B cell (primary cell): ENCODE results near the gene SLC39A11. TPM values are rescaled to one million over a fixed set of nuclear protein-coding genes. Genes with fewer than 3 reads are reported as not detected.

Experiments used
- ATAC-seq: fragments of 200-7000 bp; cut with Tn5 transposase; one replicate; pipeline ENCODE4 v1.10.0; 2021; ENCODE audit warnings: low read depth, mild to moderate bottlenecking, moderate number of reproducible peaks, moderate library complexity
- CTCF ChIA-PET: fragments of 350-600 bp; sonication (Branson Sonifier 250); formaldehyde crosslinking; loops from one replicate; lab custom pipeline; 2021; ENCODE audit warnings: antibody characterized with exemption, inconsistent platforms; lab: Charles Lee
- POLR2A ChIA-PET: fragments of 350-600 bp; sonication (Branson Sonifier 250); formaldehyde crosslinking; loops from one replicate; lab custom pipeline; 2021; ENCODE audit warnings: antibody characterized with exemption; lab: Charles Lee
- DNase-seq: peaks from one replicate; pipeline ENCODE4 v3.0.0; 2013
- H2AFZ ChIP-seq: 2 replicates; pipeline ENCODE4 v1.6.1; 2012; ENCODE audit warnings: mild to moderate bottlenecking, low read depth, low read length; ENCODE audit not compliant: insufficient read depth, poor library complexity, severe bottlenecking
- H3K27ac ChIP-seq, 2 donors: 1 replicate in 1 of 2; 2 replicates in 1 of 2; pipeline ENCODE4 v1.5.1; 2012 to 2013; ENCODE audit warnings: low read length in 2 of 2, mild to moderate bottlenecking in 2 of 2, moderate library complexity in 1 of 2
- H3K27me3 ChIP-seq, 4 experiments: fragments of 200-600 bp in 1 of 4; sonication (generic) in 1 of 4; replicated peaks in 1 of 4; 1 replicate in 2 of 4; 2 replicates in 2 of 4; pipeline versions ENCODE4 v1.6.1 to v1.7.0; 2013 to 2016; ENCODE audit warnings: low read length in 3 of 4, mild to moderate bottlenecking in 2 of 4, mixed read lengths in 1 of 4, moderate library complexity in 1 of 4; ENCODE audit not compliant: insufficient read depth in 4 of 4, control insufficient read depth in 3 of 4; ENCODE audit errors: control extremely low read depth in 1 of 4
- H3K36me3 ChIP-seq, 2 experiments: replicated peaks in 1 of 2; 1 replicate in 1 of 2; 2 replicates in 1 of 2; pipeline versions ENCODE4 v1.6.1 to v1.7.1; 2013; ENCODE audit warnings: low read length in 1 of 2; ENCODE audit not compliant: insufficient read depth in 2 of 2, control insufficient read depth in 1 of 2; ENCODE audit errors: control extremely low read depth in 1 of 2, extremely low read depth in 1 of 2
- H3K4me1 ChIP-seq, 2 donors: fragments of 200-600 bp in 1 of 2; sonication (generic) in 1 of 2; 1 replicate in 1 of 2; 2 replicates in 1 of 2; pipeline versions ENCODE4 v1.5.1 to v1.6.1; 2013 to 2017; ENCODE audit warnings: low read length in 2 of 2; ENCODE audit not compliant: control insufficient read depth in 2 of 2, insufficient read depth in 2 of 2
- H3K4me2 ChIP-seq: replicated peaks from 2 replicates; pipeline ENCODE3; 2012; ENCODE audit warnings: mild to moderate bottlenecking, low read depth, low read length; ENCODE audit not compliant: poor library complexity, severe bottlenecking
- H3K4me3 ChIP-seq, 5 experiments: fragments of 200-600 bp in 1 of 5; sonication (generic) in 1 of 5; 1 replicate in 3 of 5; 2 replicates in 2 of 5; pipeline versions ENCODE4 v1.5.1 to v1.7.0; 2011 to 2016; ENCODE audit warnings: low read length in 4 of 5, mild to moderate bottlenecking in 4 of 5, low read depth in 2 of 5, control low read depth in 1 of 5, moderate library complexity in 1 of 5; ENCODE audit not compliant: insufficient read depth in 1 of 5; ENCODE audit errors: control extremely low read depth in 1 of 5, extremely low read depth in 1 of 5
- H3K79me2 ChIP-seq: fragments of 200-600 bp; sonication (generic); one replicate; pipeline ENCODE4 v1.6.0; 2016; ENCODE audit warnings: low read length; ENCODE audit not compliant: control insufficient read depth, insufficient read depth
- H3K9ac ChIP-seq: fragments of 200-600 bp; sonication (generic); 2 replicates; pipeline ENCODE4 v1.6.1; 2017; ENCODE audit warnings: mild to moderate bottlenecking, low read length, moderate library complexity
- H3K9me3 ChIP-seq, 3 donors: one replicate each; pipeline versions ENCODE4 v1.6.1 to v1.7.1; 2013; ENCODE audit warnings: low read length in 2 of 3; ENCODE audit not compliant: control insufficient read depth in 2 of 3, insufficient read depth in 1 of 3; ENCODE audit errors: control extremely low read depth in 1 of 3
- H4K20me1 ChIP-seq: 2 replicates; pipeline ENCODE4 v1.6.0; 2012; ENCODE audit warnings: mild to moderate bottlenecking, low read length; ENCODE audit not compliant: insufficient read depth, control insufficient read depth, poor library complexity, severe bottlenecking
- H3K27ac Mint-ChIP-seq: one replicate; pipeline ENCODE4 v1.8.0; 2021; ENCODE audit warnings: mixed read lengths
- H3K27me3 Mint-ChIP-seq: one replicate; pipeline ENCODE4 v1.8.0; 2021; ENCODE audit warnings: mixed read lengths
- H3K4me1 Mint-ChIP-seq: one replicate; pipeline ENCODE4 v1.8.0; 2021; ENCODE audit warnings: mixed read lengths
- H3K4me3 Mint-ChIP-seq: one replicate; pipeline ENCODE4 v1.8.0; 2021; ENCODE audit warnings: mixed read lengths
- H3K9me3 Mint-ChIP-seq: one replicate; pipeline ENCODE4 v1.8.0; 2022; ENCODE audit warnings: mixed read lengths; ENCODE audit not compliant: insufficient read depth
- EZH2 ChIP-seq: IDR thresholded peaks from 2 replicates; pipeline ENCODE4 v1.6.1; 2012; ENCODE audit warnings: borderline replicate concordance, low read depth, mild to moderate bottlenecking, moderate library complexity, low read length; ENCODE audit not compliant: insufficient read depth, poor library complexity, severe bottlenecking
- WGBS: methylation state at CpG from one replicate; pipeline ENCODE4 v1.1.5; 2013; ENCODE audit warnings: missing lambda C conversion rate; ENCODE audit not compliant: insufficient coverage; 5-methylcytosine and 5-hydroxymethylcytosine counted together
- intact Hi-C: fragments of 100-400 bp; cut with micrococcal nuclease; formaldehyde crosslinking; loops from one replicate; pipeline ENCODE4 v1.10.0; 2022
- polyA plus RNA-seq: library from polyadenylated mRNA; depleted of rRNA; stranded (reverse); fragments of >200 nt; gene quantifications from 2 replicates; pipeline ENCODE4 v1.2.3, GENCODE V29; 2012
- total RNA-seq, 2 donors: library from RNA; stranded (reverse); fragments of 120-200 nt in 1 of 2; gene quantifications; 1 replicate in 1 of 2; 2 replicates in 1 of 2; pipeline versions ENCODE4 v1.2.3 to v1.2.4, GENCODE V29; 2013 to 2022
- TF ChIP-seq, protein P1 (sequence below): fragments of 200-600 bp; IDR thresholded peaks from one replicate; pipeline ENCODE4 v1.8.0; 2022; ENCODE audit warnings: antibody characterized with exemption, mild to moderate bottlenecking

Gene SLC39A11
- total and polyA plus RNA-seq, 2 donors (not counting 1 experiment from before 2014, with no cell fraction given) = 6.9 to 39.6 TPM

DNA sequence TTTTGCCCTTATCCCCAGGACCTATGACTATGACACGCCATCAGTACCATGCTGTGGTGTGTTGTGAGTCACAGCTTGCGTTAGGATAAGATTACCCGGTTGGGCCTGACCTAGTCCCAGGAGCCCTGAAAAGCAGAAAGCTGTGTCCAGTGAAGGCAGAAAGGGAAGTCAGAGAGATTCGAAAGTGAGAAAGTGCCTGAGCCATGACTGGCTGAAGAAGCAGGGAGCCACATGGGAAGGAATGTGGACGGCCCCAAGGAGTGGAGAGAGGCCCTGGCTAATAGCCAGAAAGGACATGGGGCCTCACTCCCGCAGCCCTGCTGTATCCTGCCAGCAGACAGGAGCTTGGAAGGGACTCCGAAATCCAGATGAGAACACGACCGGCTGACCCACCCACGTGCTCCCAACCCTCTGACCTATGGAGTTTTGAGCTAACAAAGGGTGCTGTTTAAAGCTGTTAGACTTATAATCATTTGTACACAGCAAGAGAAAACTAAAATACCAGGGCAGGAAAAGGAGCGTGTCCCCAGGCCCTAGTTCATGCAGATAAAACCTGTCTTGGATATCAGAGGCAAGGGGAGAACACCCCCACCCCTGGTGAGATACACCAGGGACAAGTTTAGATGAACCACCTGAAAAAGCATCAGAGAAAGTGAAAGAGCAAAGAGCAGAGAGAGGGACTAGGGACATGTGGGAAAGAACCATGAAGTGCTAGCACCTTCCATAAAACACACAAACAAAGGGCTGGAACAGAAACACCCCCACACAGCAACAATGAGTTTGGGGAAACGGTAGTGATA, 115.3 kb downstream of the SLC39A11 start:
- Mint-ChIP-seq H3K27ac (peak overlapping the region; percentile 20), H3K4me1 (peaks cover 26% of the 10 kb centered on the region)

DNA sequence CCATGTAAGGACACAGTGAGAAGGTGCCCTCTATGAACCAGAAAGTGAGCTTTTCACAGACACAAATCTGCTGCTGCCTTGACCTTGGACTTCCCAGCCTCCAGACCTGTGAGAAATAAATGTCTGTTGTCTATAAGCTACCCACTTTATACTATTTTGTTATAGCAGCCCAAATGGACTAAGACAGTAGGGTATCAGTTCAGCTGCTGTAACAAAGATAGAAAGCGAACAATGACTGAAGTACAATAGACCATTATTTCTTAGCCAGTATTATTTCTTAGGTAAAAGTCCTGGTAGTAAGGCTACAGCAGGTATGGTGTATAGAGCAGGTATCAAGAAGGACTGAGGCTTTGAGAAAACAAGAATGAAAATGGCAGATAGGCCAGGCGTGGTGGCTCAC, 117.0 kb downstream of the SLC39A11 start:
- no peak overlapping the region for H3K4me3 Mint-ChIP-seq
- Histone ChIP-seq H3K4me2 (no peak overlapping the region), H3K9ac (no peak overlapping the region), H3K4me3 (no peak overlapping the region), H3K4me1 (peaks cover 0 to 18% of the 10 kb centered on the region in 2 donors), H2AFZ (no peak overlapping the region), H3K36me3 (no peaks in the 10 kb centered on the region), H3K27ac (no peak overlapping the region), H3K9me3 (peaks cover 0 to 9% (median 4%) of the 10 kb centered on the region in 3 donors), H3K79me2 (peaks cover 15% of the 10 kb centered on the region), H4K20me1 (no peaks in the 10 kb centered on the region), H3K27me3 (no peaks in the 10 kb centered on the region)
- POLR2A ChIA-PET = no interaction called here
- WGBS = 100% methylated on average over 1 of the region's 2 CpGs
- CTCF ChIA-PET = interaction anchor here (1.1 kb wide), 1 partner anchor 11 kb away, joined by 4 read pairs; no protein-coding TSS in a partner anchor
- no peak for TF ChIP-seq EZH2
- TF ChIP-seq, protein P1, sequence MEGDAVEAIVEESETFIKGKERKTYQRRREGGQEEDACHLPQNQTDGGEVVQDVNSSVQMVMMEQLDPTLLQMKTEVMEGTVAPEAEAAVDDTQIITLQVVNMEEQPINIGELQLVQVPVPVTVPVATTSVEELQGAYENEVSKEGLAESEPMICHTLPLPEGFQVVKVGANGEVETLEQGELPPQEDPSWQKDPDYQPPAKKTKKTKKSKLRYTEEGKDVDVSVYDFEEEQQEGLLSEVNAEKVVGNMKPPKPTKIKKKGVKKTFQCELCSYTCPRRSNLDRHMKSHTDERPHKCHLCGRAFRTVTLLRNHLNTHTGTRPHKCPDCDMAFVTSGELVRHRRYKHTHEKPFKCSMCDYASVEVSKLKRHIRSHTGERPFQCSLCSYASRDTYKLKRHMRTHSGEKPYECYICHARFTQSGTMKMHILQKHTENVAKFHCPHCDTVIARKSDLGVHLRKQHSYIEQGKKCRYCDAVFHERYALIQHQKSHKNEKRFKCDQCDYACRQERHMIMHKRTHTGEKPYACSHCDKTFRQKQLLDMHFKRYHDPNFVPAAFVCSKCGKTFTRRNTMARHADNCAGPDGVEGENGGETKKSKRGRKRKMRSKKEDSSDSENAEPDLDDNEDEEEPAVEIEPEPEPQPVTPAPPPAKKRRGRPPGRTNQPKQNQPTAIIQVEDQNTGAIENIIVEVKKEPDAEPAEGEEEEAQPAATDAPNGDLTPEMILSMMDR = no peak
- intact Hi-C loops = no loop called here
- ATAC-seq (no peak), DNase-seq (no peak)
- H3K27me3 Mint-ChIP-seq = no peaks in the 10 kb centered on the region
- peaks cover 39% of the 10 kb centered on the region for H3K4me1 Mint-ChIP-seq
- H3K9me3 Mint-ChIP-seq = no peaks in the 10 kb centered on the region
- no peak overlapping the region for H3K27ac Mint-ChIP-seq

More for the DNA sequence above, 115.3 kb downstream of the SLC39A11 start:
- POLR2A ChIA-PET = no interaction called here
- Histone ChIP-seq H3K79me2 (peaks cover 15% of the 10 kb centered on the region), H3K9ac (no peak overlapping the region), H2AFZ (no peak overlapping the region), H3K36me3 (no peaks in the 10 kb centered on the region), H3K4me3 (no peak overlapping the region), H3K9me3 (peaks cover 0 to 9% (median 4%) of the 10 kb centered on the region in 3 donors), H4K20me1 (no peaks in the 10 kb centered on the region), H3K4me2 (peak overlapping the region; percentile 35), H3K27me3 (no peaks in the 10 kb centered on the region), H3K27ac (no peak overlapping the region), H3K4me1 (peaks cover 0 to 15% of the 10 kb centered on the region in 2 donors)
- TF ChIP-seq, protein P1 = no peak
- no peak for TF ChIP-seq EZH2
- Mint-ChIP-seq H3K9me3 (no peaks in the 10 kb centered on the region), H3K27me3 (no peaks in the 10 kb centered on the region), H3K4me3 (peak overlapping the region; percentile 29)
- peak; percentile 64 for ATAC-seq
- 67% methylated on average over 6 of the region's 12 CpGs for WGBS
- CTCF ChIA-PET = no interaction called here
- no peak for DNase-seq
- intact Hi-C loops = no loop called here
